Measurements from ENCODE around the gene GALNT2.

DNA sequence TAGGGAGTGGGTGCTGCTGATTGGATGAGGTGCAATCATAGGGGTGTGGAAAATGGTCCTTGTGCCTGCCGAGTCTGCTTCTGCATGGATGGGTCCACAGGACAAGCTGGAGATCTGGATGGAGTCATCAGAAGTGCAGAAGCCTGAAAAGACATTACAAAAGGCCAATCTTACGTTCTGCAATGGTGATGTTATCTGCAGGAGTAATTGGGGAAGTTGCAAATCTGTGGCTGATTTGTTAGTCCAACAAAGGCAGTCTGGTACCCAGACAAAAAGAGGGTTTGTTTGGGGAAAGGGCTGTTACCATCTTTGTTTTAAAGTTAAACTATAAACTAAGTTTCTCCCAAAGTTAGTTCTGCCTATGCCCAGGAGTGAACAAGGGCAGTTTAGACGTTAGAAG lies 192.6 kb downstream of the GALNT2 start:
- TF ChIP-seq REST (IDR thresholded peaks at IDR 0.05; ENCODE audit: insufficient read depth in 1 of 2, low read depth in 2 of 2, low read length in 2 of 2), result no peak
- no peak for TF ChIP-seq SIN3A (IDR thresholded peaks at IDR 0.05; ENCODE audit: borderline replicate concordance, insufficient read depth, low read length)
- TF ChIP-seq POLR2AphosphoS5 (IDR thresholded peaks at IDR 0.05; ENCODE audit: low read depth, low read length), result no peak
- TF ChIP-seq TAF1 (IDR thresholded peaks at IDR 0.05; ENCODE audit: borderline replicate concordance, insufficient read depth, low read length), result no peak
